K562 (cell line): Measurements from ENCODE around the gene SLC4A2. TPM values are rescaled to one million over a fixed set of nuclear protein-coding genes. Genes with fewer than 3 reads are reported as not detected.

ENCODE experiments used
- ATAC-seq: fragments of 200-7000 bp; cut with Tn5 transposase; 3 replicates; pipeline ENCODE4 v1.9.1; 2020; ENCODE audit warnings: moderate library complexity
- BruUV-seq: library from RNA; stranded (reverse); fragments of 400-500 nt; replicated peaks from 2 replicates; lab custom pipeline; 2021; lab: Mats Ljungman, UMichigan
- CTCF ChIA-PET: fragments of 300-600 bp; formaldehyde crosslinking; extraction: SDS; loops from one replicate; lab custom pipeline; 2021; ENCODE audit warnings: low intra/inter-chr PET ratio; lab: Yijun Ruan, JAX
- POLR2A ChIA-PET: fragments of 300-600, 350-650 bp; sonication (Branson Sonifier 250); formaldehyde crosslinking; extraction: SDS; loops from one replicate; lab custom pipeline; 2021; ENCODE audit warnings: antibody characterized with exemption, inconsistent platforms; lab: Yijun Ruan, JAX
- DNase-seq, 4 experiments: peaks; one replicate each; pipeline versions ENCODE4 v3.0.0 to v3.0.0-alpha.2; 2011 to 2018; ENCODE audit warnings: low spot score in 3 of 4, mixed read lengths in 3 of 4; ENCODE audit errors: extremely low read depth in 1 of 4
- FAIRE-seq: peaks from 2 replicates; lab custom pipeline; 2011; peaks lifted over from hg19 to GRCh38; lab: Jason Lieb, UNC
- H2AFZ ChIP-seq: 2 replicates; pipeline ENCODE4 v1.6.0; 2011; ENCODE audit warnings: low read depth, low read length, control low read depth, inconsistent platforms
- H3K27ac ChIP-seq: fragments of 200-600 bp; 3 replicates; pipeline ENCODE4 v1.8.0; 2011; ENCODE audit warnings: low read depth, mild to moderate bottlenecking, control low read depth, inconsistent platforms, low read length, moderate library complexity, mixed read lengths; ENCODE audit errors: extremely low read depth
- H3K27me3 ChIP-seq, 2 experiments: fragments of 300-600 bp in 1 of 2; 2 replicates in 1 of 2; 3 replicates in 1 of 2; pipeline versions ENCODE4 v1.6.0 to v1.8.0; 2011; ENCODE audit warnings: inconsistent platforms in 2 of 2, low read length in 2 of 2, mild to moderate bottlenecking in 1 of 2, mixed read lengths in 1 of 2, moderate library complexity in 1 of 2; ENCODE audit not compliant: control insufficient read depth in 2 of 2, insufficient read depth in 2 of 2
- H3K36me3 ChIP-seq: fragments of 300-600 bp; 3 replicates; pipeline ENCODE4 v1.8.0; 2011; ENCODE audit warnings: mild to moderate bottlenecking, low read length, inconsistent platforms; ENCODE audit not compliant: control insufficient read depth, insufficient read depth
- H3K4me1 ChIP-seq, 2 experiments: fragments of 200-600 bp in 1 of 2; replicated peaks in 1 of 2; 2 replicates in 1 of 2; 3 replicates in 1 of 2; pipeline versions ENCODE4 v1.5.1 to v1.8.0; 2011; ENCODE audit warnings: inconsistent platforms in 2 of 2, low read length in 2 of 2, mild to moderate bottlenecking in 1 of 2, mixed read lengths in 1 of 2, moderate library complexity in 1 of 2; ENCODE audit not compliant: control insufficient read depth in 2 of 2, insufficient read depth in 2 of 2
- H3K4me2 ChIP-seq: 2 replicates; pipeline ENCODE4 v1.6.1; 2011; ENCODE audit warnings: low read length, control low read depth, inconsistent platforms, mixed read lengths; ENCODE audit not compliant: insufficient read depth
- H3K4me3 ChIP-seq: fragments of 200-600 bp; sonication (generic), shearing (Covaris generic); 2 replicates; pipeline ENCODE4 v1.5.1; 2016; ENCODE audit warnings: control low read depth, inconsistent platforms
- H3K79me2 ChIP-seq: fragments of 200-600 bp; 3 replicates; pipeline ENCODE4 v1.8.0; 2011; ENCODE audit warnings: low read length, inconsistent platforms; ENCODE audit not compliant: control insufficient read depth, insufficient read depth
- H3K9ac ChIP-seq, 2 experiments: 2 replicates each; pipeline versions ENCODE4 v1.6.0 to v1.6.1; 2011; ENCODE audit warnings: low read depth in 2 of 2, low read length in 2 of 2, control low read depth in 1 of 2, inconsistent platforms in 1 of 2, mild to moderate bottlenecking in 1 of 2, mixed read lengths in 1 of 2; ENCODE audit not compliant: insufficient read depth in 1 of 2
- H3K9me1 ChIP-seq: one replicate; pipeline ENCODE4 v1.6.0; 2011; ENCODE audit warnings: inconsistent platforms, mild to moderate bottlenecking, low read length, moderate library complexity; ENCODE audit not compliant: control insufficient read depth, insufficient read depth
- H3K9me3 ChIP-seq: replicated peaks from 2 replicates; pipeline ENCODE4 v1.5.1; 2011; ENCODE audit warnings: low read depth, low read length, inconsistent platforms; ENCODE audit not compliant: control insufficient read depth, insufficient read depth
- H4K20me1 ChIP-seq: replicated peaks from 2 replicates; pipeline ENCODE4 v1.6.1; 2011; ENCODE audit warnings: low read length, inconsistent platforms, mixed read lengths; ENCODE audit not compliant: control insufficient read depth, insufficient read depth
- RBM39 ChIP-seq: fragments of 200-400 bp; formaldehyde crosslinking; optimal IDR thresholded peaks from 2 replicates; pipeline ENCODE3; 2018; ENCODE audit warnings: low read depth, low read length
- WGBS: fragments of 100-300 bp; shearing (Covaris generic); methylation state at CpG from one replicate; pipeline ENCODE4 v1.1.6; 2016; ENCODE audit warnings: low coverage, mixed read lengths; ENCODE audit not compliant: insufficient coverage; ENCODE audit errors: missing lambda C conversion rate; 5-methylcytosine and 5-hydroxymethylcytosine counted together
- in situ Hi-C: fragments of 300-500 bp; cut with MboI; formaldehyde crosslinking; loops from 4 replicates; pipeline ENCODE4 v1.15.0; 2018; ENCODE audit warnings: inconsistent platforms, mixed read lengths
- intact Hi-C: fragments of 100-400 bp; cut with micrococcal nuclease; formaldehyde crosslinking; loops from 2 replicates; pipeline ENCODE4 v1.14.2; 2022
- polyA plus RNA-seq, 8 experiments: library from polyadenylated mRNA; depleted of rRNA in 4 of 8; stranded (reverse) in 5 of 8; unstranded in 3 of 8; fragments of >200 nt; fragmentation: Nextera tagmentation in 2 of 8; fragmentation: Illumina TruSeq in 1 of 8; extraction: Ambion mirVana in 2 of 8; extraction: Trizol in 1 of 8; gene quantifications; 2 replicates each; pipeline versions ENCODE4 v1.2.1 to v1.2.3, GENCODE V29; 2011 to 2014; ENCODE audit warnings: inconsistent platforms in 1 of 8, missing spikeins in 1 of 8
- total RNA-seq, 7 experiments: library from RNA; depleted of rRNA in 6 of 7; stranded (reverse); fragments of >200 nt in 6 of 7; fragmentation: Illumina TruSeq in 2 of 7; extraction: Trizol in 2 of 7; gene quantifications; 2 replicates each; pipeline versions ENCODE4 v1.2.1 to v1.2.3, GENCODE V29; 2011 to 2021; ENCODE audit warnings: low replicate concordance in 1 of 7
- TF ChIP-seq, protein P1 (sequence below): sonication (generic); formaldehyde crosslinking; IDR thresholded peaks from 2 replicates; pipeline ENCODE4 v1.8.0; 2023; ENCODE audit warnings: mild to moderate bottlenecking, missing genetic modification reagents
- TF ChIP-seq, protein P2 (sequence below), 2 experiments: fragments of 450-650 bp; formaldehyde crosslinking in 1 of 2; IDR thresholded peaks; 2 replicates each; pipeline versions ENCODE4 v1.4.0 to v1.6.1; 2014 to 2020; ENCODE audit warnings: mild to moderate bottlenecking in 2 of 2, borderline replicate concordance in 1 of 2, low read depth in 1 of 2
- TF ChIP-seq, protein P3 (sequence below): fragments of 450-650 bp; IDR thresholded peaks from one replicate; pipeline ENCODE4 v1.6.1; 2018; ENCODE audit warnings: mild to moderate bottlenecking, moderate library complexity; ENCODE audit not compliant: partially characterized antibody

Gene SLC4A2
- total and polyA plus RNA-seq, 9 of the 15 experiments (the other 6 are each of a cell fraction or from before 2014, with no cell fraction given), result 11.4 to 375 (median 130) TPM

DNA sequence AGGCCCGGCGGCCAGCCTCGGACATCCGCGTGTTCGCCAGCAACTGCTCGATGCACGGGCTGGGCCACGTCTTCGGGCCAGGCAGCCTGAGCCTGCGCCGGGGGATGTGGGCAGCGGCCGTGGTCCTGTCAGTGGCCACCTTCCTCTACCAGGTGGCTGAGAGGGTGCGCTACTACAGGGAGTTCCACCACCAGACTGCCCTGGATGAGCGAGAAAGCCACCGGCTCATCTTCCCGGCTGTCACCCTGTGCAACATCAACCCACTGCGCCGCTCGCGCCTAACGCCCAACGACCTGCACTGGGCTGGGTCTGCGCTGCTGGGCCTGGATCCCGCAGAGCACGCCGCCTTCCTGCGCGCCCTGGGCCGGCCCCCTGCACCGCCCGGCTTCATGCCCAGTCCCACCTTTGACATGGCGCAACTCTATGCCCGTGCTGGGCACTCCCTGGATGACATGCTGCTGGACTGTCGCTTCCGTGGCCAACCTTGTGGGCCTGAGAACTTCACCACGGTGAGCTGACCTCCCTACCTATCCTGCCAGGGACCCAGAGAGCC, 10.4 kb upstream of the SLC4A2 start (continued):
- TF ChIP-seq, protein P1, sequence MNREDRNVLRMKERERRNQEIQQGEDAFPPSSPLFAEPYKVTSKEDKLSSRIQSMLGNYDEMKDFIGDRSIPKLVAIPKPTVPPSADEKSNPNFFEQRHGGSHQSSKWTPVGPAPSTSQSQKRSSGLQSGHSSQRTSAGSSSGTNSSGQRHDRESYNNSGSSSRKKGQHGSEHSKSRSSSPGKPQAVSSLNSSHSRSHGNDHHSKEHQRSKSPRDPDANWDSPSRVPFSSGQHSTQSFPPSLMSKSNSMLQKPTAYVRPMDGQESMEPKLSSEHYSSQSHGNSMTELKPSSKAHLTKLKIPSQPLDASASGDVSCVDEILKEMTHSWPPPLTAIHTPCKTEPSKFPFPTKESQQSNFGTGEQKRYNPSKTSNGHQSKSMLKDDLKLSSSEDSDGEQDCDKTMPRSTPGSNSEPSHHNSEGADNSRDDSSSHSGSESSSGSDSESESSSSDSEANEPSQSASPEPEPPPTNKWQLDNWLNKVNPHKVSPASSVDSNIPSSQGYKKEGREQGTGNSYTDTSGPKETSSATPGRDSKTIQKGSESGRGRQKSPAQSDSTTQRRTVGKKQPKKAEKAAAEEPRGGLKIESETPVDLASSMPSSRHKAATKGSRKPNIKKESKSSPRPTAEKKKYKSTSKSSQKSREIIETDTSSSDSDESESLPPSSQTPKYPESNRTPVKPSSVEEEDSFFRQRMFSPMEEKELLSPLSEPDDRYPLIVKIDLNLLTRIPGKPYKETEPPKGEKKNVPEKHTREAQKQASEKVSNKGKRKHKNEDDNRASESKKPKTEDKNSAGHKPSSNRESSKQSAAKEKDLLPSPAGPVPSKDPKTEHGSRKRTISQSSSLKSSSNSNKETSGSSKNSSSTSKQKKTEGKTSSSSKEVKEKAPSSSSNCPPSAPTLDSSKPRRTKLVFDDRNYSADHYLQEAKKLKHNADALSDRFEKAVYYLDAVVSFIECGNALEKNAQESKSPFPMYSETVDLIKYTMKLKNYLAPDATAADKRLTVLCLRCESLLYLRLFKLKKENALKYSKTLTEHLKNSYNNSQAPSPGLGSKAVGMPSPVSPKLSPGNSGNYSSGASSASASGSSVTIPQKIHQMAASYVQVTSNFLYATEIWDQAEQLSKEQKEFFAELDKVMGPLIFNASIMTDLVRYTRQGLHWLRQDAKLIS, result no peak
- TF ChIP-seq RBM39, result no peak

DNA sequence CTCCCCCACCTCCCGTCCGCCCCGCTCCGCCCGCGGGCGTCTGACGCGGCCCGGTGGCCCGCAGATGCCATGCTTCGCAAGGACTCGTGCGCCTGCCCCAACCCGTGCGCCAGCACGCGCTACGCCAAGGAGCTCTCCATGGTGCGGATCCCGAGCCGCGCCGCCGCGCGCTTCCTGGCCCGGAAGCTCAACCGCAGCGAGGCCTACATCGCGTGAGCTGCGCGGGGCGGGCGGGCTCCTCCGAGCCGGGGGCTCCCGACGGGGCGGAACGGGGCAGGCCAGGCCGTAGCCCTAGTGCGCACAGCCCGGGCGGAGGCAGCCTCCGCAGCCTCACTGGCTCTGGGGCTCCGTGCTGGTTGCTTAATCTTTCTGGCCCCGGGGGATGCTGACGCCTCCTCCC, 8.3 kb upstream of the SLC4A2 start:
- H3K36me3 ChIP-seq, result peaks cover 2% of the 10 kb centered on the region; the same call in 2 of the 3 replicates
- no peaks in the 10 kb centered on the region for H3K27me3 ChIP-seq
- H3K27ac ChIP-seq, result no peak overlapping the region
- H3K9me1 ChIP-seq, result no peaks in the 10 kb centered on the region
- in situ Hi-C loops, result no loop called here
- intact Hi-C loops, result no loop called here
- no TSS peak for BruUV-seq
- no peak overlapping the region for H3K4me2 ChIP-seq
- H3K9ac ChIP-seq, result no peak overlapping the region; a peak in 1 of 4 replicates
- ChIA-PET POLR2A (interaction anchor here (0.8 to 1.8 kb wide), 2 partner anchors 15 to 22 kb away, joined by 3 to 5 read pairs; partner anchors contain the start of gene ABCB8), CTCF (no interaction called here)
- H3K79me2 ChIP-seq, result no peaks in the 10 kb centered on the region
- peak in 2 of 4 experiments; percentile 29 to 34 for DNase-seq
- H3K9me3 ChIP-seq, result no peaks in the 10 kb centered on the region
- no peaks in the 10 kb centered on the region; the same call in 1 of the 2 replicates for H4K20me1 ChIP-seq
- no peak for FAIRE-seq
- H3K4me3 ChIP-seq, result no peak overlapping the region
- H3K4me1 ChIP-seq, result peaks cover 9 to 53% of the 10 kb centered on the region in 2 experiments; a peak in 4 of 5 replicates
- WGBS, result 67% methylated on average over 41 of the region's 50 CpGs
- no peak for ATAC-seq
- no peak overlapping the region for H2AFZ ChIP-seq
- TF ChIP-seq, protein P2, sequence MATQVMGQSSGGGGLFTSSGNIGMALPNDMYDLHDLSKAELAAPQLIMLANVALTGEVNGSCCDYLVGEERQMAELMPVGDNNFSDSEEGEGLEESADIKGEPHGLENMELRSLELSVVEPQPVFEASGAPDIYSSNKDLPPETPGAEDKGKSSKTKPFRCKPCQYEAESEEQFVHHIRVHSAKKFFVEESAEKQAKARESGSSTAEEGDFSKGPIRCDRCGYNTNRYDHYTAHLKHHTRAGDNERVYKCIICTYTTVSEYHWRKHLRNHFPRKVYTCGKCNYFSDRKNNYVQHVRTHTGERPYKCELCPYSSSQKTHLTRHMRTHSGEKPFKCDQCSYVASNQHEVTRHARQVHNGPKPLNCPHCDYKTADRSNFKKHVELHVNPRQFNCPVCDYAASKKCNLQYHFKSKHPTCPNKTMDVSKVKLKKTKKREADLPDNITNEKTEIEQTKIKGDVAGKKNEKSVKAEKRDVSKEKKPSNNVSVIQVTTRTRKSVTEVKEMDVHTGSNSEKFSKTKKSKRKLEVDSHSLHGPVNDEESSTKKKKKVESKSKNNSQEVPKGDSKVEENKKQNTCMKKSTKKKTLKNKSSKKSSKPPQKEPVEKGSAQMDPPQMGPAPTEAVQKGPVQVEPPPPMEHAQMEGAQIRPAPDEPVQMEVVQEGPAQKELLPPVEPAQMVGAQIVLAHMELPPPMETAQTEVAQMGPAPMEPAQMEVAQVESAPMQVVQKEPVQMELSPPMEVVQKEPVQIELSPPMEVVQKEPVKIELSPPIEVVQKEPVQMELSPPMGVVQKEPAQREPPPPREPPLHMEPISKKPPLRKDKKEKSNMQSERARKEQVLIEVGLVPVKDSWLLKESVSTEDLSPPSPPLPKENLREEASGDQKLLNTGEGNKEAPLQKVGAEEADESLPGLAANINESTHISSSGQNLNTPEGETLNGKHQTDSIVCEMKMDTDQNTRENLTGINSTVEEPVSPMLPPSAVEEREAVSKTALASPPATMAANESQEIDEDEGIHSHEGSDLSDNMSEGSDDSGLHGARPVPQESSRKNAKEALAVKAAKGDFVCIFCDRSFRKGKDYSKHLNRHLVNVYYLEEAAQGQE (IDR thresholded peaks at IDR 0.05; ENCODE audit: borderline replicate concordance), result peak; percentile 51
- TF ChIP-seq, protein P2 (CRISPR knock-in tag; IDR thresholded peaks at IDR 0.05; ENCODE audit: low read depth), result no peak
- TF ChIP-seq, protein P3, sequence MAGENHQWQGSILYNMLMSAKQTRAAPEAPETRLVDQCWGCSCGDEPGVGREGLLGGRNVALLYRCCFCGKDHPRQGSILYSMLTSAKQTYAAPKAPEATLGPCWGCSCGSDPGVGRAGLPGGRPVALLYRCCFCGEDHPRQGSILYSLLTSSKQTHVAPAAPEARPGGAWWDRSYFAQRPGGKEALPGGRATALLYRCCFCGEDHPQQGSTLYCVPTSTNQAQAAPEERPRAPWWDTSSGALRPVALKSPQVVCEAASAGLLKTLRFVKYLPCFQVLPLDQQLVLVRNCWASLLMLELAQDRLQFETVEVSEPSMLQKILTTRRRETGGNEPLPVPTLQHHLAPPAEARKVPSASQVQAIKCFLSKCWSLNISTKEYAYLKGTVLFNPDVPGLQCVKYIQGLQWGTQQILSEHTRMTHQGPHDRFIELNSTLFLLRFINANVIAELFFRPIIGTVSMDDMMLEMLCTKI, result no peak
